Suprapubic skin (tissue), 4 donors: ENCODE measurements around the gene ZBTB42.

Source experiments
- EP300 ChIP-seq: sonication (generic); formaldehyde crosslinking; IDR thresholded peaks from one replicate; pipeline ENCODE4 v1.6.1; 2017; ENCODE audit warnings: antibody characterized with exemption
- POLR2A ChIP-seq, 2 donors: fragments of 450-650 bp; IDR thresholded peaks; one replicate each; pipeline ENCODE4 v1.6.1; 2017; ENCODE audit warnings: antibody characterized with exemption in 2 of 2, mild to moderate bottlenecking in 2 of 2, moderate library complexity in 2 of 2
- POLR2AphosphoS5 ChIP-seq, 3 donors: sonication (generic); formaldehyde crosslinking; IDR thresholded peaks; one replicate each; pipeline ENCODE4 v1.6.1; 2017; ENCODE audit warnings: antibody characterized with exemption in 3 of 3
- TF ChIP-seq, protein P1 (sequence below), 2 donors: fragments of 200-600 bp in 1 of 2; fragments of 450-650 bp in 1 of 2; sonication (generic) in 1 of 2; IDR thresholded peaks; one replicate each; pipeline ENCODE4 v1.5.1; 2016 to 2019; ENCODE audit warnings: antibody characterized with exemption in 2 of 2, mild to moderate bottlenecking in 1 of 2, moderate library complexity in 1 of 2

GRCh38 chr14:104805326-104805678, 4.4 kb downstream of the ZBTB42 start:
- TF ChIP-seq POLR2A (IDR thresholded peaks at IDR 0.05) (no peak), POLR2AphosphoS5 (IDR thresholded peaks at IDR 0.05) (no peak), EP300 (no peak)
- TF ChIP-seq, protein P1, sequence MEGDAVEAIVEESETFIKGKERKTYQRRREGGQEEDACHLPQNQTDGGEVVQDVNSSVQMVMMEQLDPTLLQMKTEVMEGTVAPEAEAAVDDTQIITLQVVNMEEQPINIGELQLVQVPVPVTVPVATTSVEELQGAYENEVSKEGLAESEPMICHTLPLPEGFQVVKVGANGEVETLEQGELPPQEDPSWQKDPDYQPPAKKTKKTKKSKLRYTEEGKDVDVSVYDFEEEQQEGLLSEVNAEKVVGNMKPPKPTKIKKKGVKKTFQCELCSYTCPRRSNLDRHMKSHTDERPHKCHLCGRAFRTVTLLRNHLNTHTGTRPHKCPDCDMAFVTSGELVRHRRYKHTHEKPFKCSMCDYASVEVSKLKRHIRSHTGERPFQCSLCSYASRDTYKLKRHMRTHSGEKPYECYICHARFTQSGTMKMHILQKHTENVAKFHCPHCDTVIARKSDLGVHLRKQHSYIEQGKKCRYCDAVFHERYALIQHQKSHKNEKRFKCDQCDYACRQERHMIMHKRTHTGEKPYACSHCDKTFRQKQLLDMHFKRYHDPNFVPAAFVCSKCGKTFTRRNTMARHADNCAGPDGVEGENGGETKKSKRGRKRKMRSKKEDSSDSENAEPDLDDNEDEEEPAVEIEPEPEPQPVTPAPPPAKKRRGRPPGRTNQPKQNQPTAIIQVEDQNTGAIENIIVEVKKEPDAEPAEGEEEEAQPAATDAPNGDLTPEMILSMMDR (IDR thresholded peaks at IDR 0.05): no peak
